CD4-positive, alpha-beta T cell treated with Interleukin-6 for 4 hours (primary cell): ENCODE data around the gene SAE1.

Experiments used
- DNase-seq: peaks from one replicate; pipeline ENCODE4 v3.0.0-alpha.2; 2020; ENCODE audit warnings: mixed read lengths

SAE1 gene

GRCh38 chr19:47107202-47107952 lies 23.3 kb upstream of the SAE1 start:
- peak; percentile 68 for DNase-seq

- DNase-seq, result no peak
Measured at GRCh38 chr19:47107953-47108746, 22.5 kb upstream of the SAE1 start.

- DNase-seq, result no peak
Measured at GRCh38 chr19:47109177-47109540, 21.5 kb upstream of the SAE1 start.

- peak; percentile 63 for DNase-seq
Measured at GRCh38 chr19:47109541-47110375, 20.9 kb upstream of the SAE1 start.

GRCh38 chr19:47110521-47111005 lies 20.1 kb upstream of the SAE1 start:
- peak; percentile 80 for DNase-seq

- DNase-seq, result peak; percentile 56
Measured at GRCh38 chr19:47111006-47111621, 19.5 kb upstream of the SAE1 start.

GRCh38 chr19:47111682-47112165 lies 18.9 kb upstream of the SAE1 start:
- no peak for DNase-seq

GRCh38 chr19:47112166-47112996 lies 18.3 kb upstream of the SAE1 start:
- peak; percentile 95 for DNase-seq

- DNase-seq, result peak; percentile 99
Measured at GRCh38 chr19:47112997-47113849, 17.4 kb upstream of the SAE1 start, which contains the start of gene ZC3H4. Gene ZC3H4, minus strand, starts transcription at chr19:47113776. Its CDS starts 1,192 bp downstream, at chr19:47112584.

- DNase-seq, result no peak
Measured at GRCh38 chr19:47113850-47114651, 16.6 kb upstream of the SAE1 start.

- DNase-seq, result no peak
Measured at GRCh38 chr19:47120470-47121067, 10.1 kb upstream of the SAE1 start.

GRCh38 chr19:47122359-47123335 lies 8.0 kb upstream of the SAE1 start:
- DNase-seq, result no peak

- DNase-seq, result no peak
Measured at GRCh38 chr19:47123406-47123805, 7.2 kb upstream of the SAE1 start.

GRCh38 chr19:47124937-47125668 lies 5.5 kb upstream of the SAE1 start:
- DNase-seq, result peak; percentile 36

GRCh38 chr19:47125669-47125938 lies 5.0 kb upstream of the SAE1 start:
- DNase-seq, result no peak

GRCh38 chr19:47129579-47129978 lies 1.1 kb upstream of the SAE1 start:
- DNase-seq, result no peak

GRCh38 chr19:47130120-47130588 lies 481 bp upstream of the SAE1 start:
- no peak for DNase-seq
